ENCODE data around the gene SLC25A29. TPM values are rescaled to one million over a fixed set of nuclear protein-coding genes. Genes with fewer than 3 reads are reported as not detected.
"Not testable (repeated sequence)": the region's sequence is repeated elsewhere in the genome, so short reads cannot be mapped to it uniquely, and the experiment has no call there.

SLC25A29 gene
- polyA plus RNA-seq, 1 donor (not counting 4 experiments of a cell fraction or from before 2014, with no cell fraction given), result 16.3 TPM

GRCh38 chr14:100288382-100289185 is 17.7 kb downstream of the SLC25A29 start:
- Histone ChIP-seq H3K27ac (ENCODE audit: control insufficient read depth, insufficient read depth, low read length) (no peak overlapping the region), H3K36me3 (ENCODE audit: control insufficient read depth in 2 of 2, extremely low read depth in 1 of 2, insufficient read depth in 2 of 2, low read length in 2 of 2) (no peaks in the 10 kb centered on the region), H3K9ac (ENCODE audit: control insufficient read depth, extremely low read depth, insufficient read depth, low read length) (no peak overlapping the region), H3K9me1 (ENCODE audit: control insufficient read depth, extremely low read depth, insufficient read depth, low read length) (no peaks in the 10 kb centered on the region), H2AFZ (ENCODE audit: control insufficient read depth, low read length) (no peak overlapping the region), H3K4me1 (ENCODE audit: control insufficient read depth, extremely low read depth, insufficient read depth, low read length) (peaks cover 4% of the 10 kb centered on the region), H4K20me1 (ENCODE audit: control insufficient read depth, extremely low read depth, insufficient read depth, low read length) (no peaks in the 10 kb centered on the region), H3K27me3 (ENCODE audit: control insufficient read depth, extremely low read depth, insufficient read depth, low read length) (no peaks in the 10 kb centered on the region), H3K4me2 (ENCODE audit: control insufficient read depth, extremely low read depth, insufficient read depth, low read depth, low read length) (no peak overlapping the region), H3K4me3 (ENCODE audit: control insufficient read depth in 2 of 3, extremely low read depth in 1 of 3, insufficient read depth in 2 of 3, low read depth in 1 of 3, low read length in 3 of 3) (no peak overlapping the region), H3K9me3 (ENCODE audit: control insufficient read depth, low read depth, low read length) (no peaks in the 10 kb centered on the region), H3K79me2 (ENCODE audit: control insufficient read depth, insufficient read depth, low read length) (no peaks in the 10 kb centered on the region)
- FAIRE-seq (no peak), DNase-seq (ENCODE audit: low read depth, low spot score) (no peak)
- TF ChIP-seq EZH2 (IDR thresholded peaks at IDR 0.05; ENCODE audit: low read length), result no peak
- TF ChIP-seq CTCF (optimal IDR thresholded peaks at IDR 0.05 in 1 of 3, IDR thresholded peaks at IDR 0.05 in 1 of 3, conservative IDR thresholded peaks at IDR 0.05 in 1 of 3; ENCODE audit: extremely low read depth in 1 of 3, insufficient read depth in 2 of 3, low read length in 3 of 3), result no peak
- dilution Hi-C loops (cut with MboI; ENCODE audit: extremely low pct_ligation_motif_present, low sequenced_read_pairs), result no loop called here

DNA sequence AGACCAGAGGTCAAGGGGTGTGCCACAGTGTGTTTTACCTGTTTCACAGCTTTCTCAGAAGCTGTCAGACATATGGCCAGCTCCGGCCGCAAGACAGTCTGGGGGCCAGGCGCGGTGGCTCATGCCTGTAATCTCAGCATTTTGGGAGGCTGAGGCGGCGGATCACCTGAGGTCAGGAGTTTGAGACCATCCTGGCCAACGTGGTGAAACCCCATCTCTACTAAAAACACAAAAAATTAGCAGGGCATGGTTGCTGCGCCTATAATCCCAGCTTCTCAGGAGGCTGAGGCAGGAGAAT is 18.3 kb downstream of the SLC25A29 start:
- H4K20me1 ChIP-seq (ENCODE audit: control insufficient read depth, extremely low read depth, insufficient read depth, low read length); DNase-seq (ENCODE audit: low read depth, low spot score); H3K9me3 ChIP-seq (ENCODE audit: control insufficient read depth, low read depth, low read length); H3K36me3 ChIP-seq (ENCODE audit: control insufficient read depth in 2 of 2, extremely low read depth in 1 of 2, insufficient read depth in 2 of 2, low read length in 2 of 2); H3K4me1 ChIP-seq (ENCODE audit: control insufficient read depth, extremely low read depth, insufficient read depth, low read length); FAIRE-seq; dilution Hi-C loops (cut with MboI; ENCODE audit: extremely low pct_ligation_motif_present, low sequenced_read_pairs); H3K4me2 ChIP-seq (ENCODE audit: control insufficient read depth, extremely low read depth, insufficient read depth, low read depth, low read length); H3K9ac ChIP-seq (ENCODE audit: control insufficient read depth, extremely low read depth, insufficient read depth, low read length); H2AFZ ChIP-seq (ENCODE audit: control insufficient read depth, low read length); H3K79me2 ChIP-seq (ENCODE audit: control insufficient read depth, insufficient read depth, low read length); H3K27me3 ChIP-seq (ENCODE audit: control insufficient read depth, extremely low read depth, insufficient read depth, low read length); H3K27ac ChIP-seq (ENCODE audit: control insufficient read depth, insufficient read depth, low read length); H3K4me3 ChIP-seq (ENCODE audit: control insufficient read depth in 2 of 3, extremely low read depth in 1 of 3, insufficient read depth in 2 of 3, low read depth in 1 of 3, low read length in 3 of 3); H3K9me1 ChIP-seq (ENCODE audit: control insufficient read depth, extremely low read depth, insufficient read depth, low read length): not testable (repeated sequence)
